Muscle layer of duodenum (tissue), 2 donors: ENCODE results near the gene C1QTNF12.
"Not testable (repeated sequence)": the region's sequence is repeated elsewhere in the genome, so short reads cannot be mapped to it uniquely, and the experiment has no call there.

Experiments used
- H3K27ac ChIP-seq: one replicate; pipeline ENCODE4 v1.7.0; 2013; ENCODE audit warnings: mild to moderate bottlenecking, low read length
- H3K27me3 ChIP-seq: one replicate; pipeline ENCODE4 v1.7.0; 2013; ENCODE audit warnings: low read depth, mild to moderate bottlenecking, control low read depth, low read length
- H3K36me3 ChIP-seq, 2 donors: one replicate each; pipeline ENCODE4 v1.7.0; 2013; ENCODE audit warnings: low read length in 2 of 2, control low read depth in 1 of 2, mild to moderate bottlenecking in 1 of 2; ENCODE audit not compliant: insufficient read depth in 2 of 2, control insufficient read depth in 1 of 2
- H3K4me1 ChIP-seq, 2 donors: one replicate each; pipeline ENCODE4 v1.7.0; 2013; ENCODE audit warnings: low read length in 2 of 2, mild to moderate bottlenecking in 2 of 2, control low read depth in 1 of 2, moderate library complexity in 1 of 2; ENCODE audit not compliant: insufficient read depth in 2 of 2, control insufficient read depth in 1 of 2
- H3K4me3 ChIP-seq, 2 donors: one replicate each; pipeline ENCODE4 v1.7.0; 2013; ENCODE audit warnings: low read length in 2 of 2, low read depth in 1 of 2, mild to moderate bottlenecking in 1 of 2
- H3K9me3 ChIP-seq, 2 donors: one replicate each; pipeline ENCODE4 v1.7.0; 2013; ENCODE audit warnings: low read length in 2 of 2, control low read depth in 1 of 2, mild to moderate bottlenecking in 1 of 2; ENCODE audit not compliant: control insufficient read depth in 1 of 2
- donor health status: healthy.

C1QTNF12 gene

GRCh38 chr1:1255611-1256010 lies 9.1 kb upstream of the C1QTNF12 start:
- Histone ChIP-seq H3K27me3 (no peaks in the 10 kb centered on the region), H3K4me1 (no peaks in the 10 kb centered on the region), H3K9me3 (no peaks in the 10 kb centered on the region), H3K4me3 (no peak overlapping the region), H3K27ac (no peak overlapping the region), H3K36me3 (peaks cover 29 to 61% of the 10 kb centered on the region in 2 donors)

DNA sequence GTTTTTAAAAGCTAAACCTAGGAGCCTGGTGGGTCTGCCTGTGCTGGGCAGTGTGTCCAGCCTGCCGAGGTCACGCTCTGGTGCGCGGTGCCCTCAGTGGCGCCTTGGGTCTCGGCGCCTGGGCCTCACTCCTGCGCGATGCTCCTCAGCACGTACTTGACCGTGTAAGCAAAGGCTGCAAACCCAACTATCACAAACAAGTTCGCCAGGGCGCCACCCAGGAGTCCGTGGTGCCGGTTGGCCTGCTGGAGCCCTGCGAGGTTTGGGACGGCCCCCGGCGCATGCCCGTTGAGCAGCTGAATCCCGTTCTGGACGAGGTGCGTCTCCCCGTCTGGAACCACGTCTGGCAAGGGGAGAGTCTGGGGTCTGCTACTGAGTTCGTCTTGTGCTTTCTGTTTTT lies 8.6 kb upstream of the C1QTNF12 start:
- Histone ChIP-seq H3K27ac (no peak overlapping the region), H3K4me1 (no peaks in the 10 kb centered on the region), H3K27me3 (no peaks in the 10 kb centered on the region), H3K9me3 (no peaks in the 10 kb centered on the region), H3K4me3 (no peak overlapping the region), H3K36me3 (peaks cover 29 to 56% of the 10 kb centered on the region in 2 donors)

GRCh38 chr1:1254667-1254998 lies 8.1 kb upstream of the C1QTNF12 start:
- Histone ChIP-seq H3K4me3 (no peak overlapping the region), H3K27ac (no peak overlapping the region), H3K27me3 (no peaks in the 10 kb centered on the region), H3K9me3 (no peaks in the 10 kb centered on the region), H3K36me3 (peaks cover 29 to 55% of the 10 kb centered on the region in 2 donors), H3K4me1 (no peaks in the 10 kb centered on the region)

GRCh38 chr1:1253972-1254666 lies 7.6 kb upstream of the C1QTNF12 start:
- Histone ChIP-seq H3K36me3 (peaks cover 27 to 52% of the 10 kb centered on the region in 2 donors), H3K27me3 (no peaks in the 10 kb centered on the region), H3K27ac (no peak overlapping the region), H3K4me3 (no peak overlapping the region), H3K4me1 (no peaks in the 10 kb centered on the region), H3K9me3 (no peaks in the 10 kb centered on the region)

DNA sequence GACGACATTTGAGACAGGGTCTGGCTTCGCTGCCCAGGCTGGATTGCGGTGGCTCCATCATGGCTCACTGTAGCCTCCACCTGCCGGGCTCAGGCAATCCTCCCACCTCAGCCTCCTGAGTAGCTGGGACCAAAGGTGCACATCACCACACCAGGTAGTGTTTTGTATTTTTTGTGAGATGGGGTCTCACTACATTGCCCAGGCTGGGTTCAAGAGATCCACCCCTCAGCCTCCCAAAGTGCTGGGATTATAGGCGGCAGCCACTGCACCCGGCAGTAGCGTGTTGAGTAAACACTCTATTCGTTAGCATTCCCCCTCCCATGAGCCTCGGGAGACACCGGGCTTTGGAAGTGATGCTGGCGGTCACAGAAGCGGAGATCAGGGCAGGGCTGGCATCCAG lies 6.8 kb upstream of the C1QTNF12 start:
- Histone ChIP-seq H3K27me3 (no peaks in the 10 kb centered on the region), H3K27ac (no peak overlapping the region), H3K36me3 (peaks cover 22 to 47% of the 10 kb centered on the region in 2 donors), H3K9me3 (no peaks in the 10 kb centered on the region), H3K4me1 (no peaks in the 10 kb centered on the region), H3K4me3 (no peak overlapping the region)

GRCh38 chr1:1250786-1251284 lies 4.3 kb upstream of the C1QTNF12 start:
- peaks cover 0 to 6% of the 10 kb centered on the region in 2 donors for H3K4me1 ChIP-seq
- H3K9me3 ChIP-seq = no peaks in the 10 kb centered on the region
- no peak overlapping the region for H3K4me3 ChIP-seq
- no peak overlapping the region for H3K27ac ChIP-seq
- H3K36me3 ChIP-seq = peaks cover 17 to 40% of the 10 kb centered on the region in 2 donors
- peaks cover 5% of the 10 kb centered on the region for H3K27me3 ChIP-seq

DNA sequence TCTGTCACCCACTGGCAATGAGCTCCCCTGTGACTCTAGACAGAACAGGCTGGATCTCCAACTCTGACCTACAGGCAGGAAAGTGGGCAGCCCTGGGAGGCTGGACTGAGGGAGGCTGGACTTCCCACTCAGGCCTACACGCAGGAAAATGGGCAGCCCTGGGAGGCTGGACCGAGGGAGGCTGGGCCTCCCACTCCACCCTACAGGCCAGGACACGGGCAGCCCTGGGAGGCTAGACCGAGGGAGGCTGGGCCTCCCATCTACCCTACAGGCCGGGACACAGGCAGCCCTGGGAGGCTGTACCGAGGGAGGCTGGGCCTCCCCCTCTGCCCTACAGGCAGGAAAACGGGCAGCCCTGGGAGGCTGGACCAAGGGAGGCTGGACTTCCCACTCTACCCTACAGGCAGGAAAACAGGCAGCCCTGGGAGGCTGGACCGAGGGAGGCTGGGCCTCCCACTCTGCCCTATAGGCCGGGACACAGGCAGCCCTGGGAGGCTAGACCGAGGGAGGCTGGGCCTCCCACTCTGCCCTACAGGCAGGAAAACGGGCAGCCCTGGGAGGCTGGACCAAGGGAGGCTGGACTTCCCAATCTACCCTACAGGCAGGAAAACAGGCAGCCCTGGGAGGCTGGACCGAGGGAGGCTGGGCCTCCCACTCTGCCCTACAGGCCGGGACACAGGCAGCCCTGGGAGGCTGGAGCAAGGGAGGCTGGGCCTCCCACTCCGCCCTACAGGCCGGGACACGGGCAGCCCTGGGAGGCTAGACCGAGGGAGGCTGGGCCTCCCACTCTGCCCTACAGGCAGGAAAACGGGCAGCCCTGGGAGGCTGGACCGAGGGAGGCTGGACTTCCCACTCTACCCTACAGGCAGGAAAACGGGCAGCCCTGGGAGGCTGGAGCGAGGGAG lies 1.7 kb upstream of the C1QTNF12 start:
- H3K4me1 ChIP-seq, H3K4me3 ChIP-seq, H3K27me3 ChIP-seq, H3K9me3 ChIP-seq, H3K27ac ChIP-seq: not testable (repeated sequence)
- peaks cover under 1 to 14% of the 10 kb centered on the region in 2 donors for H3K36me3 ChIP-seq

DNA sequence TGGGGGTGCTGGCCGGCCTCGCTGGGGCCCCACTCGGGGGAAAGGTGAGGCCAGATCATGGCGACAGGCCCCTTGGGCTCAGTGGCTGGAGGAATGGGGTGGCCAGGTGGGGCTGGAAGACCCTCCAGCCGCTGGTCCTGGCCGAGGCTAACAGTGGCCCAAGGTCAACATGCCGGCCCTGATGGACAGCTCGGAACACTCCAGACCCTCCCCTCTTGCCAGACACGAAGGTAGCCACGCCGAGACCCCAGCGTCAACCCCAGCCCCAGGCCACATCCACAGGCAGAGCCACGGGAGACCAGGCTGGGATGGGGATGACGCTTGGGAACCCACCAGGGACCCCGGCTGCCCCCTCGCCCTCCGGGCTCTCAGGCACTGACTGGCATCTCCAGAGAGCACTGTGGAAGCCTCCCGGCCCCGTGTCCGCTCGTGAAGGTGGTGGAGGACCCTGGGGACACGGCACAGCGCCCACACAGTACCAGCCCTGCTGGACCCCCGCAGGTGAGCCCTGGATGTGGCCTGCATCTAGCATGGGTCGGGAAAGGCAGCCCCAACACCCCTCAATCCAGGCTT lies 905 bp upstream of the C1QTNF12 start:
- H3K4me3 ChIP-seq = no peak overlapping the region
- no peak overlapping the region for H3K27ac ChIP-seq
- H3K9me3 ChIP-seq = no peaks in the 10 kb centered on the region
- H3K27me3 ChIP-seq = peaks cover 5% of the 10 kb centered on the region
- H3K4me1 ChIP-seq = peaks cover 0 to 6% of the 10 kb centered on the region in 2 donors
- H3K36me3 ChIP-seq = peaks cover 0 to 6% of the 10 kb centered on the region in 2 donors

GRCh38 chr1:1245817-1246576 lies 525 bp downstream of the C1QTNF12 start:
- Histone ChIP-seq H3K4me3 (no peak overlapping the region), H3K36me3 (no peaks in the 10 kb centered on the region), H3K4me1 (peaks cover 0 to 6% of the 10 kb centered on the region in 2 donors), H3K9me3 (no peaks in the 10 kb centered on the region), H3K27me3 (peaks cover 5% of the 10 kb centered on the region), H3K27ac (no peak overlapping the region)

- peaks cover 5% of the 10 kb centered on the region for H3K27me3 ChIP-seq
- no peak overlapping the region for H3K27ac ChIP-seq
- H3K4me1 ChIP-seq = peaks cover 0 to 6% of the 10 kb centered on the region in 2 donors
- H3K4me3 ChIP-seq = no peak overlapping the region
- no peaks in the 10 kb centered on the region for H3K36me3 ChIP-seq
- H3K9me3 ChIP-seq = no peaks in the 10 kb centered on the region
Measured at GRCh38 chr1:1245178-1245816, 1.2 kb downstream of the C1QTNF12 start.
